Natural killer cell (primary cell): Measurements from ENCODE around the gene GRM7. TPM values are rescaled to one million over a fixed set of nuclear protein-coding genes. Genes with fewer than 3 reads are reported as not detected.

ENCODE experiments used
- ATAC-seq, 3 donors: fragments of 150-1000 bp in 2 of 3; fragments of 200-7000 bp in 1 of 3; cut with Tn5 transposase; 1 replicate in 1 of 3; 2 replicates in 2 of 3; pipeline ENCODE4 v1.10.0; 2021; ENCODE audit warnings: mild to moderate bottlenecking in 2 of 3, moderate library complexity in 2 of 3
- DNase-seq, 2 donors: peaks; one replicate each; pipeline versions ENCODE4 v3.0.0 to v3.0.0-alpha.2; 2013 to 2021; ENCODE audit warnings: mixed read lengths in 1 of 2
- H3K27ac ChIP-seq: one replicate; pipeline ENCODE4 v1.5.1; 2013; ENCODE audit warnings: mild to moderate bottlenecking, low read length
- H3K27me3 ChIP-seq: one replicate; pipeline ENCODE4 v1.6.1; 2013; ENCODE audit warnings: low read length; ENCODE audit not compliant: control insufficient read depth, insufficient read depth
- H3K36me3 ChIP-seq: one replicate; pipeline ENCODE4 v1.6.1; 2013; ENCODE audit warnings: low read length; ENCODE audit not compliant: control insufficient read depth, insufficient read depth
- H3K4me1 ChIP-seq: one replicate; pipeline ENCODE4 v1.6.1; 2013; ENCODE audit warnings: low read length; ENCODE audit not compliant: control insufficient read depth, insufficient read depth
- H3K4me3 ChIP-seq: one replicate; pipeline ENCODE4 v1.5.1; 2013; ENCODE audit warnings: low read length
- H3K9me3 ChIP-seq: one replicate; pipeline ENCODE4 v1.6.1; 2013; ENCODE audit warnings: low read length; ENCODE audit not compliant: control insufficient read depth, insufficient read depth
- H3K27ac Mint-ChIP-seq, 2 donors: one replicate each; pipeline ENCODE4 v1.8.0; 2022; ENCODE audit warnings: mild to moderate bottlenecking in 2 of 2, mixed read lengths in 2 of 2, moderate library complexity in 1 of 2
- H3K27me3 Mint-ChIP-seq, 2 donors: one replicate each; pipeline ENCODE4 v1.8.0; 2022; ENCODE audit warnings: low read depth in 2 of 2, mixed read lengths in 2 of 2
- H3K36me3 Mint-ChIP-seq: one replicate; pipeline ENCODE4 v1.8.0; 2022; ENCODE audit warnings: mixed read lengths
- H3K4me1 Mint-ChIP-seq, 2 donors: one replicate each; pipeline ENCODE4 v1.8.0; 2022; ENCODE audit warnings: mixed read lengths in 2 of 2
- H3K4me3 Mint-ChIP-seq: one replicate; pipeline ENCODE4 v1.8.0; 2022; ENCODE audit warnings: mild to moderate bottlenecking, moderate library complexity, mixed read lengths
- H3K9me3 Mint-ChIP-seq, 2 donors: one replicate each; pipeline ENCODE4 v1.8.0; 2022; ENCODE audit warnings: mixed read lengths in 2 of 2
- WGBS: methylation state at CpG from one replicate; pipeline ENCODE4 v1.1.7; 2013; ENCODE audit warnings: missing lambda C conversion rate; ENCODE audit not compliant: insufficient coverage; 5-methylcytosine and 5-hydroxymethylcytosine counted together
- intact Hi-C: fragments of 100-400 bp; cut with micrococcal nuclease; formaldehyde crosslinking; loops from one replicate; pipeline ENCODE4 v1.14.2; 2022
- total RNA-seq, 4 donors: library from RNA; stranded (reverse); fragments of 120-200 nt in 1 of 4; gene quantifications; one replicate each; pipeline versions ENCODE4 v1.2.3 to v1.2.4, GENCODE V29; 2013 to 2022
- TF ChIP-seq, protein P1 (sequence below): fragments of 200-600 bp; IDR thresholded peaks from one replicate; pipeline ENCODE4 v1.8.0; 2022; ENCODE audit warnings: antibody characterized with exemption

The GRM7 gene
- total RNA-seq, 3 donors from 2014 or later (not counting 1 experiment from before 2014, with no cell fraction given), result not detected

DNA sequence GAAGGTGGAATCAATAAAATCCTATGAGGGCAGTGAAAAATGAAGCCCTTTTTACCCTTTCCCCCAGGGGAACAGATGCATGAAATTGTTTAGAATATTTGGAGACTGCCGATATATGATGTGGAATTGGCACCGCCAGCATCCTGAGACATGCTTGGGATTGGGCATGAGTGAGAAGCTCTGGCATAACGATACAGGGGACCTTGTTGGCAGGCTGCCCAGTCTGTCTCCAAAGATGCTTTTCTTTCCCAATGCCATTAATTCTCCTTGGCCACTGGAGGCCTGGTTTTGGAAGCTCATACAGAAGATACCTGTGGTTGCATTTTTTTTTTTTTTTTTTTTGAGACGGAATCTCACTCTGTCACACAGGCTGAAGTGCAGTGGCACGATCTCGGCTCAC is 840.1 kb downstream of the GRM7 start:
- no peak overlapping the region for H3K27ac Mint-ChIP-seq
- 91% methylated on average over 6 of the region's 6 CpGs for WGBS
- H3K27me3 Mint-ChIP-seq, result no peaks in the 10 kb centered on the region
- Histone ChIP-seq H3K9me3 (no peaks in the 10 kb centered on the region), H3K27ac (no peak overlapping the region), H3K4me1 (no peaks in the 10 kb centered on the region), H3K27me3 (no peaks in the 10 kb centered on the region), H3K36me3 (no peaks in the 10 kb centered on the region), H3K4me3 (no peak overlapping the region)
- H3K4me1 Mint-ChIP-seq, result no peaks in the 10 kb centered on the region
- DNase-seq (no peak), ATAC-seq (no peak)
- no peak overlapping the region for H3K4me3 Mint-ChIP-seq
- no peaks in the 10 kb centered on the region for H3K9me3 Mint-ChIP-seq
- intact Hi-C loops, result no loop called here
- TF ChIP-seq, protein P1, sequence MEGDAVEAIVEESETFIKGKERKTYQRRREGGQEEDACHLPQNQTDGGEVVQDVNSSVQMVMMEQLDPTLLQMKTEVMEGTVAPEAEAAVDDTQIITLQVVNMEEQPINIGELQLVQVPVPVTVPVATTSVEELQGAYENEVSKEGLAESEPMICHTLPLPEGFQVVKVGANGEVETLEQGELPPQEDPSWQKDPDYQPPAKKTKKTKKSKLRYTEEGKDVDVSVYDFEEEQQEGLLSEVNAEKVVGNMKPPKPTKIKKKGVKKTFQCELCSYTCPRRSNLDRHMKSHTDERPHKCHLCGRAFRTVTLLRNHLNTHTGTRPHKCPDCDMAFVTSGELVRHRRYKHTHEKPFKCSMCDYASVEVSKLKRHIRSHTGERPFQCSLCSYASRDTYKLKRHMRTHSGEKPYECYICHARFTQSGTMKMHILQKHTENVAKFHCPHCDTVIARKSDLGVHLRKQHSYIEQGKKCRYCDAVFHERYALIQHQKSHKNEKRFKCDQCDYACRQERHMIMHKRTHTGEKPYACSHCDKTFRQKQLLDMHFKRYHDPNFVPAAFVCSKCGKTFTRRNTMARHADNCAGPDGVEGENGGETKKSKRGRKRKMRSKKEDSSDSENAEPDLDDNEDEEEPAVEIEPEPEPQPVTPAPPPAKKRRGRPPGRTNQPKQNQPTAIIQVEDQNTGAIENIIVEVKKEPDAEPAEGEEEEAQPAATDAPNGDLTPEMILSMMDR, result no peak
- no peaks in the 10 kb centered on the region for H3K36me3 Mint-ChIP-seq

DNA sequence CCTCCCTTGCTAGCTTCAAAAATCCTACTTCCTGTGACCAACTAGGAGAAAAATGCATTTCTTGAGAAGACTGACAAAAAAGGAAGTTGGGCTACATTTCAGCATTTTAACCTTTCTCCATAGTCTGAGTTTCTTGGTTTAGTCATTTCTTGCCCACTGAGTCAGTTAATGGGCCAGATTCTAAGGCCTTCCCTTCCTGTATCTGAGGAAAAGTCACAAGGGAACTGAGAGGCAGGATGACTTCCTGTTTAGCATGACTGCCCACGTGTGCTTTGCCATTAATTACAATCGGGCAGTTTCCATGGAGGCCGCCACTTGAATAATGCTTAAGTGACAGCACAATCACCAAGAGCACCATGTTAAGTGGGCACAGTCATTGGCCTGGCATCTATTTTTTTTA is 846.3 kb downstream of the GRM7 start:
- Mint-ChIP-seq H3K9me3 (peaks cover 2 to 5% of the 10 kb centered on the region in 2 donors), H3K4me3 (no peak overlapping the region), H3K4me1 (no peaks in the 10 kb centered on the region), H3K27ac (no peak overlapping the region), H3K27me3 (no peaks in the 10 kb centered on the region), H3K36me3 (no peaks in the 10 kb centered on the region)
- H3K36me3 ChIP-seq, result no peaks in the 10 kb centered on the region
- WGBS, result 66% methylated on average over 3 of the region's 3 CpGs
- TF ChIP-seq, protein P1, result no peak
- no peaks in the 10 kb centered on the region for H3K9me3 ChIP-seq
- no peak overlapping the region for H3K27ac ChIP-seq
- no peaks in the 10 kb centered on the region for H3K4me1 ChIP-seq
- no peak overlapping the region for H3K4me3 ChIP-seq
- ATAC-seq, result no peak
- no peaks in the 10 kb centered on the region for H3K27me3 ChIP-seq
- intact Hi-C loops, result no loop called here
- no peak for DNase-seq

DNA sequence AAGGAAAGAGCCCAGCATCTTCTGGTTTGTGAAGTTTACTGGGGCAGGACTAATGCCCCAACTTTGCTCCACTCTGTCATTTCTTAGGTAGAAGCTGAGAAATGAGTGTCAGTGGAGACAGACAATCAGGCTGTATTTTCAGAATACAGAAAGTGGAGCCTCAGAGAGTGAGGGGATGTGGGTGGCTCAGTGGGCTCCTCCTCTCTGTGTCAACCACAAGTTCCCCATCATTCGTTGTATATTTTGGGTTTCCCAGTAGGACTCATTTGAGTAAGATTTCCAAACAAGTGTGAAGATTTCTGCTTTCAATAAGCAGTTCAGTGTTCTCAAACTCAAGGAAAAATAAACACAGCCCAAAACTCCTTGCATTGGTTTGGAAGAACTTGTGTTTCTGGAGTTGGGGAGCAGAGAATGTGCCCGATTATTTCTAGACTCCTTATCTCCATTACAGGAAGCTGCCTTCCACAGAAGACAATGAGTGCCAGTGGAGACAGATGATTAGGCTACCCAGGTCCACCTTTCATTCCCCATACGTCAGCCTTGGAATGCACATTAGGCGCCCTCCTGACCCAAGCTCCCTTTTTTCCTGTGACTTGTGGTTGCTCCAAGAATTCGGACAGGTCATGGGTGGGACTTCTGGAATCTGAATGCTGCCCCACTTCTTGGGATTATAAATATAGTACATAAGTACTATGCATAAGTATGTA is 848.6 kb downstream of the GRM7 start:
- intact Hi-C loops, result no loop called here
- Mint-ChIP-seq H3K27ac (no peak overlapping the region), H3K27me3 (no peaks in the 10 kb centered on the region), H3K4me3 (no peak overlapping the region), H3K36me3 (no peaks in the 10 kb centered on the region), H3K9me3 (peaks cover 2 to 5% of the 10 kb centered on the region in 2 donors), H3K4me1 (no peaks in the 10 kb centered on the region)
- no peak for DNase-seq
- no peak overlapping the region for H3K4me3 ChIP-seq
- no peaks in the 10 kb centered on the region for H3K4me1 ChIP-seq
- H3K27me3 ChIP-seq, result no peaks in the 10 kb centered on the region
- 87% methylated on average over 3 of the region's 5 CpGs for WGBS
- TF ChIP-seq, protein P1, result no peak
- H3K36me3 ChIP-seq, result no peaks in the 10 kb centered on the region
- H3K27ac ChIP-seq, result no peak overlapping the region
- H3K9me3 ChIP-seq, result no peaks in the 10 kb centered on the region
- no peak for ATAC-seq

DNA sequence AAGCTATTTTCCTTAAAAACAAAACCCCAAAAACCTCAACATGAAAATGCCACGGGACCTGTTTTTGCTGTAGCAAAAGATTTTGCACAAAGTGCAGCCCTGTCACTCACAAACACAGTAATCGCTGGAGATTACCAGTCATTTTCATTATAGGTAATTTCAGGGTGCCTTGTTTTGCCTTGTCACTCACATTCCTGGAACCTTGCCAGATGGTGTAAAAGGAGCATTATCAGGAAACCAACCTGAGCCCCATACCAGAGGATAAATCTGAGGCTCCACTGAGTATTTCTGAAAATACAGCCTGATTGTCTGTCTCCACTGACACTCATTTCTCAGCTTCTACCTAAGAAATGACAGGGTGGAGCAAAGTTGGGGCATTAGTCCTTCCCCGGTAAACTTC is 849.4 kb downstream of the GRM7 start:
- H3K27ac ChIP-seq, result no peak overlapping the region
- WGBS, result 39% methylated on average over 3 of the region's 3 CpGs
- intact Hi-C loops, result no loop called here
- no peaks in the 10 kb centered on the region for H3K4me1 ChIP-seq
- DNase-seq (no peak), ATAC-seq (no peak)
- no peaks in the 10 kb centered on the region for H3K9me3 ChIP-seq
- Mint-ChIP-seq H3K4me3 (no peak overlapping the region), H3K4me1 (no peaks in the 10 kb centered on the region), H3K27ac (no peak overlapping the region), H3K36me3 (no peaks in the 10 kb centered on the region), H3K9me3 (peaks cover 2 to 5% of the 10 kb centered on the region in 2 donors), H3K27me3 (no peaks in the 10 kb centered on the region)
- H3K4me3 ChIP-seq, result no peak overlapping the region
- no peaks in the 10 kb centered on the region for H3K36me3 ChIP-seq
- H3K27me3 ChIP-seq, result no peaks in the 10 kb centered on the region
- TF ChIP-seq, protein P1, result no peak
